Thyroid gland (tissue), 4 donors: ENCODE data around the gene GABARAPL2. TPM values are rescaled to one million over a fixed set of nuclear protein-coding genes. Genes with fewer than 3 reads are reported as not detected.

Source experiments
- DNase-seq, 2 donors: peaks; one replicate each; pipeline ENCODE4 v3.0.0-alpha.2; 2019
- H3K27ac ChIP-seq, 3 donors: fragments of 200-600 bp; sonication (generic); 1 replicate in 2 of 3; 2 replicates in 1 of 3; pipeline ENCODE4 v1.5.1; 2016 to 2019; ENCODE audit warnings: mild to moderate bottlenecking in 1 of 3, moderate library complexity in 1 of 3
- H3K27me3 ChIP-seq: fragments of 200-600 bp; sonication (generic); one replicate; pipeline ENCODE4 v1.5.1; 2019
- H3K36me3 ChIP-seq, 2 donors: fragments of 200-600 bp; sonication (generic); one replicate each; pipeline ENCODE4 v1.5.1; 2016 to 2019
- H3K4me1 ChIP-seq, 2 donors: fragments of 200-600 bp; sonication (generic); one replicate each; pipeline ENCODE4 v1.5.1; 2017 to 2019
- H3K4me3 ChIP-seq, 3 donors: fragments of 200-600 bp; sonication (generic); replicated peaks in 1 of 3; 1 replicate in 2 of 3; 2 replicates in 1 of 3; pipeline ENCODE4 v1.5.1; 2016; ENCODE audit warnings: mild to moderate bottlenecking in 1 of 3
- H3K9me3 ChIP-seq: fragments of 200-600 bp; sonication (generic); one replicate; pipeline ENCODE4 v1.5.1; 2017
- CTCF ChIP-seq, 6 experiments: fragments of 200-600 bp in 3 of 6; fragments of 450-650 bp in 3 of 6; sonication (generic) in 3 of 6; IDR thresholded peaks; one replicate each; pipeline ENCODE4 v1.5.1; 2016 to 2019; ENCODE audit warnings: antibody characterized with exemption in 6 of 6, mild to moderate bottlenecking in 2 of 6, inconsistent platforms in 1 of 6, moderate library complexity in 1 of 6
- POLR2A ChIP-seq, 2 donors: fragments of 450-650 bp; IDR thresholded peaks; one replicate each; pipeline ENCODE4 v1.6.1; 2017; ENCODE audit warnings: antibody characterized with exemption in 2 of 2, mild to moderate bottlenecking in 2 of 2, moderate library complexity in 1 of 2
- WGBS, 2 donors: methylation state at CpG; one replicate each; pipeline ENCODE4 v1.1.5; 2017; 5-methylcytosine and 5-hydroxymethylcytosine counted together
- intact Hi-C: fragments of 100-400 bp; cut with DNase I; formaldehyde crosslinking; loops from one replicate; pipeline ENCODE4 v1.15.1; 2023
- total RNA-seq, 4 donors: library from RNA; depleted of rRNA; stranded (reverse); fragments of >200 nt; gene quantifications; one replicate each; pipeline ENCODE4 v1.2.3, GENCODE V29; 2016

The GABARAPL2 gene
- total RNA-seq, 4 donors from 2014 or later = 75.3 to 223 (median 122) TPM

- H3K9me3 ChIP-seq = no peaks in the 10 kb centered on the region
- no peak overlapping the region for H3K27ac ChIP-seq
- H3K4me3 ChIP-seq = no peak overlapping the region
- 79 to 86% methylated on average over 17 of the region's 17 CpGs for WGBS, 2 donors
- no peak for DNase-seq
- no peaks in the 10 kb centered on the region for H3K27me3 ChIP-seq
- H3K36me3 ChIP-seq = peaks cover 4 to 8% of the 10 kb centered on the region in 2 donors
- H3K4me1 ChIP-seq = peaks cover 13 to 16% of the 10 kb centered on the region in 2 donors
- intact Hi-C loops = no loop called here
- TF ChIP-seq CTCF (IDR thresholded peaks at IDR 0.05) (no peak), POLR2A (IDR thresholded peaks at IDR 0.05) (no peak)
These were observed 27.9 kb downstream of the GABARAPL2 start for GRCh38 chr16:75593825-75594820.

- Histone ChIP-seq H3K9me3 (no peaks in the 10 kb centered on the region), H3K4me3 (no peak overlapping the region), H3K27ac (no peak overlapping the region)
These were observed 33.5 kb downstream of the GABARAPL2 start for GRCh38 chr16:75599452-75600277.

GRCh38 chr16:75603241-75603640, 37.1 kb downstream of the GABARAPL2 start:
- Histone ChIP-seq H3K36me3 (peaks cover 35 to 43% of the 10 kb centered on the region in 2 donors), H3K27ac (no peak overlapping the region), H3K4me1 (no peaks in the 10 kb centered on the region), H3K9me3 (no peaks in the 10 kb centered on the region), H3K4me3 (no peak overlapping the region), H3K27me3 (no peaks in the 10 kb centered on the region)
- intact Hi-C loops = no loop called here
- no peak for DNase-seq
- no peak for TF ChIP-seq CTCF (IDR thresholded peaks at IDR 0.05)
- TF ChIP-seq POLR2A (IDR thresholded peaks at IDR 0.05) = no peak
- 92% methylated on average over 4 of the region's 4 CpGs for WGBS, 2 donors

More at GRCh38 chr16:75599452-75600277, 33.5 kb downstream of the GABARAPL2 start:
- Histone ChIP-seq H3K4me1 (no peaks in the 10 kb centered on the region), H3K27me3 (no peaks in the 10 kb centered on the region), H3K36me3 (peaks cover 35 to 44% of the 10 kb centered on the region in 2 donors)
- WGBS, 2 donors = 89 to 95% methylated on average over 6 of the region's 6 CpGs
- intact Hi-C loops = no loop called here
- TF ChIP-seq POLR2A (IDR thresholded peaks at IDR 0.05) (no peak), CTCF (IDR thresholded peaks at IDR 0.05) (no peak)
- DNase-seq = no peak

GRCh38 chr16:75606507-75606906, 40.3 kb downstream of the GABARAPL2 start:
- Histone ChIP-seq H3K4me1 (no peaks in the 10 kb centered on the region), H3K9me3 (no peaks in the 10 kb centered on the region), H3K27ac (no peak overlapping the region), H3K27me3 (no peaks in the 10 kb centered on the region), H3K36me3 (peaks cover 30 to 36% of the 10 kb centered on the region in 2 donors), H3K4me3 (no peak overlapping the region)
- intact Hi-C loops = no loop called here
- 89 to 100% methylated on average over 1 of the region's 1 CpG for WGBS, 2 donors
- no peak for DNase-seq
- TF ChIP-seq POLR2A (IDR thresholded peaks at IDR 0.05) (no peak), CTCF (IDR thresholded peaks at IDR 0.05) (no peak)
